K562 (cell line): Measurements from ENCODE around the gene MPIG6B. TPM values are rescaled to one million over a fixed set of nuclear protein-coding genes. Genes with fewer than 3 reads are reported as not detected.
A peak's percentile ranks its signal among the peaks of the same experiment; 100 is the strongest.

ENCODE experiments used
- ARHGAP35 ChIP-seq: fragments of 450-650 bp; IDR thresholded peaks from 2 replicates; pipeline ENCODE4 v1.6.1; 2018; ENCODE audit not compliant: partially characterized antibody
- HDAC2 ChIP-seq: fragments of 450-650 bp; IDR thresholded peaks from 2 replicates; pipeline ENCODE4 v1.6.1; 2016; ENCODE audit warnings: mild to moderate bottlenecking
- HNRNPL ChIP-seq: fragments of 200-400 bp; formaldehyde crosslinking; IDR thresholded peaks from 2 replicates; pipeline ENCODE4 v1.6.1; 2017; ENCODE audit warnings: low read depth, mild to moderate bottlenecking, low read length
- KLF16 ChIP-seq: IDR thresholded peaks from 2 replicates; pipeline ENCODE4 v1.6.1; 2016; ENCODE audit warnings: antibody characterized with exemption
- LEF1 ChIP-seq: fragments of 450-650 bp; IDR thresholded peaks from 2 replicates; pipeline ENCODE4 v1.6.1; 2016; ENCODE audit warnings: mild to moderate bottlenecking
- MAFK ChIP-seq: IDR thresholded peaks from 2 replicates; pipeline ENCODE4 v1.6.1; 2011; ENCODE audit warnings: low read length, improper control_type of control experiment
- POLR2B ChIP-seq: fragments of 450-650 bp; IDR thresholded peaks from 2 replicates; pipeline ENCODE4 v1.6.1; 2018; ENCODE audit warnings: low read depth; ENCODE audit not compliant: partially characterized antibody
- POU5F1 ChIP-seq: fragments of 150-350 bp; IDR thresholded peaks from 2 replicates; pipeline ENCODE4 v1.6.1; 2014; ENCODE audit warnings: borderline replicate concordance, low read length, low read depth, mild to moderate bottlenecking; ENCODE audit not compliant: partially characterized antibody
- PURB ChIP-seq: sonication (generic); formaldehyde crosslinking; IDR thresholded peaks from 2 replicates; pipeline ENCODE4 v1.9.0; 2021; ENCODE audit warnings: low read depth, mild to moderate bottlenecking, missing genetic modification reagents
- RB1 ChIP-seq: fragments of 450-650 bp; IDR thresholded peaks from 2 replicates; pipeline ENCODE4 v1.6.1; 2017; ENCODE audit warnings: low read depth, mild to moderate bottlenecking
- SAP30 ChIP-seq: fragments of 200-600 bp; sonication (generic); IDR thresholded peaks from 2 replicates; pipeline ENCODE4 v1.6.1; 2012; ENCODE audit warnings: borderline replicate concordance, low read depth, mild to moderate bottlenecking, moderate library complexity, low read length, control low read depth, inconsistent platforms; ENCODE audit not compliant: insufficient read depth, poor library complexity, severe bottlenecking
- TRIM28 ChIP-seq: fragments of 450-650 bp; IDR thresholded peaks from 2 replicates; pipeline ENCODE4 v1.6.1; 2017
- ZNF253 ChIP-seq: fragments of 250-450 bp; sonication (Bioruptor Pico); conservative IDR thresholded peaks from 2 replicates; pipeline ENCODE4 v1.6.1; 2021; ENCODE audit warnings: mild to moderate bottlenecking
- ZNF274 ChIP-seq: IDR thresholded peaks from 2 replicates; pipeline ENCODE4 v1.6.1; 2011; ENCODE audit warnings: low read depth, mild to moderate bottlenecking, low read length, moderate library complexity, borderline replicate concordance
- ZNF408 ChIP-seq: fragments of 250-450 bp; sonication (Bioruptor Pico); IDR thresholded peaks from 2 replicates; pipeline ENCODE4 v1.4.0; 2020; ENCODE audit warnings: low read depth, mild to moderate bottlenecking, moderate library complexity
- polyA plus RNA-seq, 8 experiments: library from polyadenylated mRNA; depleted of rRNA in 4 of 8; stranded (reverse) in 5 of 8; unstranded in 3 of 8; fragments of >200 nt; fragmentation: Nextera tagmentation in 2 of 8; fragmentation: Illumina TruSeq in 1 of 8; extraction: Ambion mirVana in 2 of 8; extraction: Trizol in 1 of 8; gene quantifications; 2 replicates each; pipeline versions ENCODE4 v1.2.1 to v1.2.3, GENCODE V29; 2011 to 2014; ENCODE audit warnings: inconsistent platforms in 1 of 8, missing spikeins in 1 of 8
- total RNA-seq, 7 experiments: library from RNA; depleted of rRNA in 6 of 7; stranded (reverse); fragments of >200 nt in 6 of 7; fragmentation: Illumina TruSeq in 2 of 7; extraction: Trizol in 2 of 7; gene quantifications; 2 replicates each; pipeline versions ENCODE4 v1.2.1 to v1.2.3, GENCODE V29; 2011 to 2021; ENCODE audit warnings: low replicate concordance in 1 of 7
- TF ChIP-seq, protein P1 (sequence below): fragments of 250-450 bp; sonication (Bioruptor Pico); IDR thresholded peaks from 2 replicates; pipeline ENCODE4 v1.8.0; 2022; ENCODE audit warnings: inconsistent platforms
- TF ChIP-seq, protein P2 (sequence below), 2 experiments: fragments of 450-650 bp in 1 of 2; sonication (generic) in 1 of 2; formaldehyde crosslinking in 1 of 2; IDR thresholded peaks in 1 of 2; conservative IDR thresholded peaks in 1 of 2; 2 replicates each; pipeline versions ENCODE4 v1.6.1 to v1.8.1; 2016 to 2023; ENCODE audit warnings: mild to moderate bottlenecking in 2 of 2, moderate library complexity in 2 of 2, inconsistent platforms in 1 of 2, missing genetic modification reagents in 1 of 2
- TF ChIP-seq, protein P3 (sequence below), 3 experiments: IDR thresholded peaks in 2 of 3; conservative IDR thresholded peaks in 1 of 3; 2 replicates each; pipeline ENCODE4 v1.5.1; 2011 to 2012; ENCODE audit warnings: low read length in 3 of 3, mild to moderate bottlenecking in 3 of 3, control low read depth in 2 of 3, improper control_type of control experiment in 1 of 3, inconsistent platforms in 1 of 3, low read depth in 1 of 3, mixed read lengths in 1 of 3, moderate library complexity in 1 of 3; ENCODE audit not compliant: insufficient read depth in 2 of 3
- TF ChIP-seq, protein P4 (sequence below): fragments of 250-450 bp; sonication (Bioruptor Pico); IDR thresholded peaks from 2 replicates; pipeline ENCODE4 v1.4.0; 2020
- TF ChIP-seq, protein P5 (sequence below): sonication (generic); formaldehyde crosslinking; IDR thresholded peaks from 2 replicates; pipeline ENCODE4 v1.8.1; 2023; ENCODE audit warnings: mild to moderate bottlenecking, missing genetic modification reagents, moderate library complexity

MPIG6B gene
- total and polyA plus RNA-seq, 9 of the 15 experiments (the other 6 are each of a cell fraction or from before 2014, with no cell fraction given), result 0.11 to 1.2 (median 0.28) TPM; not detected in 1

DNA sequence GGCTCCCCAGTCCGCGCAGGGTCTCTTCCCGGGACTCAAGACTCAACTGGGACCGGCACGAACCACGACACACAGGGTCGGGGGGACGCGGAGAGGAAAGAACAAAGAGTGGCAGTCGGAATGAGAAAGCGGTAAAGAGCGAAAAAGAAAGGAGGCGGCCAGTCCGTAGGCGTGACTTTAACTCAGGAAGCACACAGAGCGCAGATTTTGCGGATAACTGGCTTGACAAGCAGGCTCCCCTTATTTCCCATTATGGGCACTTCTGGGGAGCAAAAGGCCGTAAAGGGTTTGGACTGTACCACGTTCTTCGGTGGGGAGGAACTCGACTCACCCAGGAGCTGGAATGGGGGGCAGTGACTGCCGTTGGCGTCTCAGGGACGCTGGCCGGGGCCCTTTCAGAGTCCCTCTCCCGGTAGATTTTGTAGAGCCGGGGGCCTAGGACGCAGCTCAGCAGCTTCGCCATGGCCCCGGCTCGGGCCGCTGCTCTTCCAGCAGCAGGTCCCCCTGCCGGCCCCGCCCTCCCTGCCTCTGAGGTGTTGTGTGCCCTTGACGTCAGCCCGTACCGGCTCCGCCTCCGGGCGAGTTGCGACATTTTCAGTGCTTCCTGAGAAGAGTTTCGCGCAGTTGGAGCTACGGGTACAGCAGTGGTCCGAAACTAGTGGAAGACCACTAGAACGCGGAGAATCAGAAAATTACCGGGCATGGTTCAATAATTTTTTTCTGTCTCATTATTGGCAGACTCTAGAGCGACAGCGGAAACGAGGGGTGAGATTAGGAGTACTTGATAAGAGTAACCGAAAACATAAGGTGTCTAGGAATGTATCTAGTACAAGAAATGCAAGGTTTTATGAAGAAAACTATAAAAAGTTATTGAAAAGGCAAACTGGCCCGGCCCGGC, 20.1 kb upstream of the MPIG6B start, which contains the start of gene ABHD16A (continued):
- TF ChIP-seq, protein P1, sequence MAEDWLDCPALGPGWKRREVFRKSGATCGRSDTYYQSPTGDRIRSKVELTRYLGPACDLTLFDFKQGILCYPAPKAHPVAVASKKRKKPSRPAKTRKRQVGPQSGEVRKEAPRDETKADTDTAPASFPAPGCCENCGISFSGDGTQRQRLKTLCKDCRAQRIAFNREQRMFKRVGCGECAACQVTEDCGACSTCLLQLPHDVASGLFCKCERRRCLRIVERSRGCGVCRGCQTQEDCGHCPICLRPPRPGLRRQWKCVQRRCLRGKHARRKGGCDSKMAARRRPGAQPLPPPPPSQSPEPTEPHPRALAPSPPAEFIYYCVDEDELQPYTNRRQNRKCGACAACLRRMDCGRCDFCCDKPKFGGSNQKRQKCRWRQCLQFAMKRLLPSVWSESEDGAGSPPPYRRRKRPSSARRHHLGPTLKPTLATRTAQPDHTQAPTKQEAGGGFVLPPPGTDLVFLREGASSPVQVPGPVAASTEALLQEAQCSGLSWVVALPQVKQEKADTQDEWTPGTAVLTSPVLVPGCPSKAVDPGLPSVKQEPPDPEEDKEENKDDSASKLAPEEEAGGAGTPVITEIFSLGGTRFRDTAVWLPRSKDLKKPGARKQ (CRISPR knock-in tag), result no peak
- TF ChIP-seq ZNF253 (CRISPR knock-in tag) (no peak), MAFK (peak; percentile 40; the same call in 1 of the 2 replicates), HDAC2 (peak; percentile 58), ARHGAP35 (peak; percentile 7), POLR2B (peak; percentile 97), HNRNPL (no peak), ZNF408 (CRISPR knock-in tag) (no peak), KLF16 (peak; percentile 90), SAP30 (peak; percentile 80), POU5F1 (peak; percentile 99), ZNF274 (no peak), RB1 (peak; percentile 87), PURB (no peak), TRIM28 (peak; percentile 65; the same call in 1 of the 2 replicates), LEF1 (peak; percentile 51; the same call in 1 of the 2 replicates)
- TF ChIP-seq, protein P2, sequence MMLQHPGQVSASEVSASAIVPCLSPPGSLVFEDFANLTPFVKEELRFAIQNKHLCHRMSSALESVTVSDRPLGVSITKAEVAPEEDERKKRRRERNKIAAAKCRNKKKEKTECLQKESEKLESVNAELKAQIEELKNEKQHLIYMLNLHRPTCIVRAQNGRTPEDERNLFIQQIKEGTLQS (IDR thresholded peaks at IDR 0.05), result peak; percentile 93
- TF ChIP-seq, protein P2 (CRISPR knock-in tag; conservative IDR thresholded peaks at IDR 0.05), result no peak
- TF ChIP-seq, protein P3, sequence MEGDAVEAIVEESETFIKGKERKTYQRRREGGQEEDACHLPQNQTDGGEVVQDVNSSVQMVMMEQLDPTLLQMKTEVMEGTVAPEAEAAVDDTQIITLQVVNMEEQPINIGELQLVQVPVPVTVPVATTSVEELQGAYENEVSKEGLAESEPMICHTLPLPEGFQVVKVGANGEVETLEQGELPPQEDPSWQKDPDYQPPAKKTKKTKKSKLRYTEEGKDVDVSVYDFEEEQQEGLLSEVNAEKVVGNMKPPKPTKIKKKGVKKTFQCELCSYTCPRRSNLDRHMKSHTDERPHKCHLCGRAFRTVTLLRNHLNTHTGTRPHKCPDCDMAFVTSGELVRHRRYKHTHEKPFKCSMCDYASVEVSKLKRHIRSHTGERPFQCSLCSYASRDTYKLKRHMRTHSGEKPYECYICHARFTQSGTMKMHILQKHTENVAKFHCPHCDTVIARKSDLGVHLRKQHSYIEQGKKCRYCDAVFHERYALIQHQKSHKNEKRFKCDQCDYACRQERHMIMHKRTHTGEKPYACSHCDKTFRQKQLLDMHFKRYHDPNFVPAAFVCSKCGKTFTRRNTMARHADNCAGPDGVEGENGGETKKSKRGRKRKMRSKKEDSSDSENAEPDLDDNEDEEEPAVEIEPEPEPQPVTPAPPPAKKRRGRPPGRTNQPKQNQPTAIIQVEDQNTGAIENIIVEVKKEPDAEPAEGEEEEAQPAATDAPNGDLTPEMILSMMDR (IDR thresholded peaks at IDR 0.05 in 2 of 3, conservative IDR thresholded peaks at IDR 0.05 in 1 of 3; ENCODE audit: insufficient read depth in 2 of 3, low read depth in 1 of 3, low read length in 3 of 3), result peak in 2 of 3 experiments; percentile 14 to 17; a peak in 1 of 6 replicates
- TF ChIP-seq, protein P4, sequence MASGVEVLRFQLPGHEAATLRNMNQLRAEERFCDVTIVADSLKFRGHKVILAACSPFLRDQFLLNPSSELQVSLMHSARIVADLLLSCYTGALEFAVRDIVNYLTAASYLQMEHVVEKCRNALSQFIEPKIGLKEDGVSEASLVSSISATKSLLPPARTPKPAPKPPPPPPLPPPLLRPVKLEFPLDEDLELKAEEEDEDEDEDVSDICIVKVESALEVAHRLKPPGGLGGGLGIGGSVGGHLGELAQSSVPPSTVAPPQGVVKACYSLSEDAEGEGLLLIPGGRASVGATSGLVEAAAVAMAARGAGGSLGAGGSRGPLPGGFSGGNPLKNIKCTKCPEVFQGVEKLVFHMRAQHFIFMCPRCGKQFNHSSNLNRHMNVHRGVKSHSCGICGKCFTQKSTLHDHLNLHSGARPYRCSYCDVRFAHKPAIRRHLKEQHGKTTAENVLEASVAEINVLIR (CRISPR knock-in tag), result peak; percentile 88
- TF ChIP-seq, protein P5, sequence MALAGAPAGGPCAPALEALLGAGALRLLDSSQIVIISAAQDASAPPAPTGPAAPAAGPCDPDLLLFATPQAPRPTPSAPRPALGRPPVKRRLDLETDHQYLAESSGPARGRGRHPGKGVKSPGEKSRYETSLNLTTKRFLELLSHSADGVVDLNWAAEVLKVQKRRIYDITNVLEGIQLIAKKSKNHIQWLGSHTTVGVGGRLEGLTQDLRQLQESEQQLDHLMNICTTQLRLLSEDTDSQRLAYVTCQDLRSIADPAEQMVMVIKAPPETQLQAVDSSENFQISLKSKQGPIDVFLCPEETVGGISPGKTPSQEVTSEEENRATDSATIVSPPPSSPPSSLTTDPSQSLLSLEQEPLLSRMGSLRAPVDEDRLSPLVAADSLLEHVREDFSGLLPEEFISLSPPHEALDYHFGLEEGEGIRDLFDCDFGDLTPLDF, result peak; percentile 3; the same call in 1 of the 2 replicates
